Pericardium fibroblast (primary cell): ENCODE measurements around the gene NEU2. TPM values are rescaled to one million over a fixed set of nuclear protein-coding genes. Genes with fewer than 3 reads are reported as not detected.

Source experiments
- total RNA-seq: library from RNA; depleted of rRNA; stranded (reverse); fragments of >200 nt; gene quantifications from 2 replicates; pipeline ENCODE4 v1.2.3, GENCODE V29; 2015

The NEU2 gene
- total RNA-seq, result not detected in 2 replicates

DNA sequence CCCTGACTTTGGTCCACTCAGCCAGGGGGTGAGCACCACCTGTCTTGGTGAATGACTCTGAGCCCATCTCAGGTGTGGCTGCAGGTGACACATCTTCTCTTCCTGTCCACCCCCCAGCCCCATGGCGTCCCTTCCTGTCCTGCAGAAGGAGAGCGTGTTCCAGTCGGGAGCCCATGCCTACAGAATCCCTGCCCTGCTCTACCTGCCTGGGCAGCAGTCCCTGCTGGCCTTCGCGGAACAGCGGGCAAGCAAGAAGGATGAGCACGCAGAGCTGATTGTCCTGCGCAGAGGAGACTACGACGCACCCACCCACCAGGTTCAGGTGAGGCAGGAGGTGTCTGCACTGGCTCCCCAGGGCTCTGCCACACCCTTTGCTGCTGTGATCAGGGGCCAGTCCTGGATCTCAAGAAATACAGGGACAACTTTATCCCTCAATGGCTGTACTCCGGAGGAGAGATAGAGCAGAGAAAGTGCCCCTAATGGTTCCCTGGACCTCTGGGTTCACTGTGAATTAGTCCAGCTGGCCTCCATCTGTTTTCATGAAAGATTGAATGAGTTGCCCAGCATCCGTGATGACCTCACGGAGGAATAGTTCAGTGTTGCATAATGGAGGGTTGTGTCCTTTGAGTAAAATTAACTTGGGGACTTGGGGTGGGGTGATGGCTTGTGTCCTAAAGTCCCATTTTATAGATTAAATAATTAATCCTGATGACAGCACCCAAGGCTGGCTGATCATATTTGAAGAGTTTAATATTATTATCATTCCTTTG is at the start of gene NEU2:
TSS of gene NEU2 (plus strand) at position 122 of the 770 bp plus-strand sequence. CDS start at position 122, 0 bp downstream.

DNA sequence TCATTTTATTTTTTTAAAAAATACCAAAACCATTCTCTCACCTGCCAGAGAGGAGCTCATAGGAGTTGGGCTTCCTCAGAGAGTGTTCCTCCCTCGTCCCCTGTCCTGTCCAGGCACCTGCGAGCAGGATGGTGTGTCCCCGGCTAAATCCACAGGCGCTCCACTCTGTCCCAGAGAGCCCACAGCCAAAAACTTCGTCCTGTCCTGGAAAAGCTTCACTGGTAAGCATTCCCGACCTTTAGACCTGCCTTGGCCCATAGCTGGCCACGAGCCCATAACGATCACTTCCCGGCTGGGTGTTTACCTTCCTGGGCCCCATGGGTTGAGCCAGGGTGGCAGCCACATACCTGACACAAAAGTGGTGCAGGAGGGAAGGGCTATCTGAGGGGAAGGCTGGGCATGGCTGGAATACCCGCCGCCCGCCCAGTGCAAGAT is 19.4 kb upstream of the NEU2 start, which contains the start of gene NGEF:
TSS of gene NGEF (minus strand) at position 230 of the 435 bp plus-strand sequence. CDS start 38,366 bp downstream, outside the sequence.

DNA sequence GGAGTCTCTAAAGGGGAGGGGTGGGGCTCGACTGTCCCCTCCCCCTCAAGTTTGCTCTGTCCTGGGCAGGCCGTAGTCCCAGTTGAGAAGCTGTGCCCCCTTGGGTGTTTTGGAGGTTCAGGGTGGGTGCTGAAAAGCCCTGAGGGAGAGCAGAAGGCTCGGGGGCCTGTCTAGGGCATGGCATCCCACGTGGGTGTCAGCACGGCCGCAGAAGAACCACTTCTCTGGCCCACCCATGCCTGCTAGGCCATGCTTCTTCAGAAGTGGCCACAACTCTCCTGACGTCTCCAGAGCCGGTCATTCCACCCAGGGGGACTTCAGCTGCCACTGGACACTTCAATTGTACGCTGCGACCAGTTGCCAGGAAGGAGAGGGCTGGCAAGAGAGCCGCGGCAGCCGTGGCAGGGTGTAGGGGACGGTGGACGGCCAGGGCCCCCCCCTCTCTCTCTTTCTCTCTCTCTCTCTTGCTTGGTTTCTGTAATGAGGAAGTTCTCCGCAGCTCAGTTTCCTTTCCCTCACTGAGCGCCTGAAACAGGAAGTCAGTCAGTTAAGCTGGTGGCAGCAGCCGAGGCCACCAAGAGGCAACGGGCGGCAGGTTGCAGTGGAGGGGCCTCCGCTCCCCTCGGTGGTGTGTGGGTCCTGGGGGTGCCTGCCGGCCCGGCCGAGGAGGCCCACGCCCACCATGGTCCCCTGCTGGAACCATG is 27.5 kb downstream of the NEU2 start, which contains the start of gene INPP5D:
TSS of gene INPP5D (plus strand) at position 546 of the 704 bp plus-strand sequence. CDS start at position 683, 137 bp downstream.

Other genes starting within 250 kb of the NEU2 start
- 0.12 and 0.17 TPM in 2 replicates for gene SNORC, start 162.4 kb upstream of the NEU2 start, total RNA-seq
- gene NGEF, start 19.4 kb upstream of the NEU2 start, total RNA-seq, result 1.3 TPM in 1 of 2 replicates, not detected in the other
- gene INPP5D, start 27.7 kb downstream of the NEU2 start, total RNA-seq, result 0.12 and 0.17 TPM in 2 replicates
- gene ATG16L1, start 219.0 kb downstream of the NEU2 start, total RNA-seq, result 15.5 and 15.7 TPM in 2 replicates